ENCODE data around the gene REEP6. TPM values are rescaled to one million over a fixed set of nuclear protein-coding genes. Genes with fewer than 3 reads are reported as not detected.
"Not testable (repeated sequence)": the region's sequence is repeated elsewhere in the genome, so short reads cannot be mapped to it uniquely, and the experiment has no call there.

REEP6 gene
- total RNA-seq, 1 experiment from 2014 or later, result 0.45 TPM

- peaks cover 17% of the 10 kb centered on the region; the same call in 1 of the 2 replicates for H3K4me1 ChIP-seq
- no peak overlapping the region for H3K4me3 ChIP-seq
- H3K27ac ChIP-seq, result no peak overlapping the region
- no peaks in the 10 kb centered on the region for H3K36me3 ChIP-seq
- DNase-seq, result no peak
- H3K9me3 ChIP-seq (replicated peaks), result no peaks in the 10 kb centered on the region
- H3K27me3 ChIP-seq, result no peaks in the 10 kb centered on the region
Observed at GRCh38 chr19:1510807-1511206, 19.8 kb downstream of the REEP6 start.

- no peak for DNase-seq
- Histone ChIP-seq H3K9me3 (replicated peaks) (no peaks in the 10 kb centered on the region), H3K4me3 (no peak overlapping the region), H3K4me1 (peaks cover 17% of the 10 kb centered on the region; the same call in 1 of the 2 replicates), H3K27me3 (no peaks in the 10 kb centered on the region), H3K36me3 (no peaks in the 10 kb centered on the region), H3K27ac (no peak overlapping the region)
Observed at GRCh38 chr19:1511318-1512317, 20.6 kb downstream of the REEP6 start.

GRCh38 chr19:1512671-1513498, 21.9 kb downstream of the REEP6 start, which contains the start of gene ADAMTSL5:
Gene ADAMTSL5 (minus strand): TSS chr19:1513019. CDS start chr19:1510943, 2,076 bp downstream.
- Histone ChIP-seq H3K36me3 (no peaks in the 10 kb centered on the region), H3K27me3 (no peaks in the 10 kb centered on the region), H3K27ac (no peak within 1 kb of the TSS; the same call in 1 of the 2 replicates), H3K4me3 (peak within 1 kb of the TSS; percentile 56), H3K9me3 (replicated peaks) (no peaks in the 10 kb centered on the region), H3K4me1 (peaks cover 17% of the 10 kb centered on the region; the same call in 1 of the 2 replicates)
- peak; percentile 57 to 69 for DNase-seq

- Histone ChIP-seq H3K9me3 (replicated peaks) (no peaks in the 10 kb centered on the region), H3K27ac (no peak overlapping the region; the same call in 1 of the 2 replicates), H3K4me3 (peak overlapping the region; percentile 56), H3K36me3 (no peaks in the 10 kb centered on the region), H3K4me1 (peaks cover 17% of the 10 kb centered on the region; the same call in 1 of the 2 replicates), H3K27me3 (no peaks in the 10 kb centered on the region)
- peak; percentile 61 to 62 for DNase-seq
Observed at GRCh38 chr19:1513499-1514294, 22.7 kb downstream of the REEP6 start.

- H3K4me1 ChIP-seq, result peaks cover 17% of the 10 kb centered on the region; the same call in 1 of the 2 replicates
- H3K36me3 ChIP-seq, result no peaks in the 10 kb centered on the region
- no peak for DNase-seq
- no peaks in the 10 kb centered on the region for H3K9me3 ChIP-seq (replicated peaks)
- H3K27me3 ChIP-seq, result no peaks in the 10 kb centered on the region
- no peak overlapping the region for H3K4me3 ChIP-seq
- no peak overlapping the region for H3K27ac ChIP-seq
Observed at GRCh38 chr19:1514295-1514661, 23.3 kb downstream of the REEP6 start.

GRCh38 chr19:1514986-1515721, 24.2 kb downstream of the REEP6 start:
- Histone ChIP-seq H3K27ac (no peak overlapping the region), H3K36me3 (no peaks in the 10 kb centered on the region), H3K27me3 (no peaks in the 10 kb centered on the region), H3K4me3 (no peak overlapping the region), H3K9me3 (replicated peaks) (no peaks in the 10 kb centered on the region), H3K4me1 (peaks cover 15% of the 10 kb centered on the region; the same call in 1 of the 2 replicates)
- no peak for DNase-seq

- H3K4me1 ChIP-seq, result peaks cover 6% of the 10 kb centered on the region; the same call in 1 of the 2 replicates
- peak in 1 of 2 experiments; percentile 45 for DNase-seq
- H3K27me3 ChIP-seq, result no peaks in the 10 kb centered on the region
- H3K36me3 ChIP-seq, result no peaks in the 10 kb centered on the region
- H3K9me3 ChIP-seq (replicated peaks), result no peaks in the 10 kb centered on the region
- H3K4me3 ChIP-seq, result no peak overlapping the region
- no peak overlapping the region for H3K27ac ChIP-seq
Observed at GRCh38 chr19:1516395-1516753, 25.4 kb downstream of the REEP6 start.

GRCh38 chr19:1518471-1518870, 27.5 kb downstream of the REEP6 start:
- H3K27ac ChIP-seq, result no peak overlapping the region
- no peaks in the 10 kb centered on the region for H3K36me3 ChIP-seq
- H3K9me3 ChIP-seq (replicated peaks), result no peaks in the 10 kb centered on the region
- no peaks in the 10 kb centered on the region; the same call in 1 of the 2 replicates for H3K27me3 ChIP-seq
- H3K4me3 ChIP-seq, result no peak overlapping the region
- H3K4me1 ChIP-seq, result no peaks in the 10 kb centered on the region
- no peak for DNase-seq

GRCh38 chr19:1519802-1520201, 28.8 kb downstream of the REEP6 start:
- not testable (repeated sequence) for DNase-seq; H3K36me3 ChIP-seq; H3K27ac ChIP-seq; H3K4me1 ChIP-seq; H3K27me3 ChIP-seq; H3K4me3 ChIP-seq; H3K9me3 ChIP-seq (replicated peaks)

- no peaks in the 10 kb centered on the region for H3K9me3 ChIP-seq (replicated peaks)
- no peak overlapping the region for H3K27ac ChIP-seq
- DNase-seq, result no peak
- no peak overlapping the region for H3K4me3 ChIP-seq
- no peaks in the 10 kb centered on the region for H3K36me3 ChIP-seq
- H3K27me3 ChIP-seq, result no peaks in the 10 kb centered on the region; the same call in 1 of the 2 replicates
- H3K4me1 ChIP-seq, result no peaks in the 10 kb centered on the region
Observed at GRCh38 chr19:1520203-1520780, 29.3 kb downstream of the REEP6 start.

- H3K36me3 ChIP-seq, result no peaks in the 10 kb centered on the region
- peak in 1 of 2 experiments; percentile 22 for DNase-seq
- no peak overlapping the region for H3K27ac ChIP-seq
- H3K9me3 ChIP-seq (replicated peaks), result no peaks in the 10 kb centered on the region
- no peaks in the 10 kb centered on the region; the same call in 1 of the 2 replicates for H3K27me3 ChIP-seq
- no peak overlapping the region for H3K4me3 ChIP-seq
- no peaks in the 10 kb centered on the region for H3K4me1 ChIP-seq
Observed at GRCh38 chr19:1521636-1522035, 30.7 kb downstream of the REEP6 start.

- H3K4me3 ChIP-seq, result no peak overlapping the region
- H3K27ac ChIP-seq, result no peak overlapping the region
- no peak for DNase-seq
- H3K27me3 ChIP-seq, result no peaks in the 10 kb centered on the region; the same call in 1 of the 2 replicates
- H3K9me3 ChIP-seq (replicated peaks), result no peaks in the 10 kb centered on the region
- no peaks in the 10 kb centered on the region for H3K4me1 ChIP-seq
- H3K36me3 ChIP-seq, result no peaks in the 10 kb centered on the region
Observed at GRCh38 chr19:1522061-1522460, 31.1 kb downstream of the REEP6 start.

GRCh38 chr19:1522838-1523237, 31.9 kb downstream of the REEP6 start:
- no peak for DNase-seq
- Histone ChIP-seq H3K9me3 (replicated peaks) (no peaks in the 10 kb centered on the region), H3K36me3 (no peaks in the 10 kb centered on the region), H3K4me1 (no peaks in the 10 kb centered on the region), H3K27me3 (no peaks in the 10 kb centered on the region; the same call in 1 of the 2 replicates), H3K27ac (no peak overlapping the region), H3K4me3 (no peak overlapping the region)
